Stimulated activated CD4-positive, alpha-beta T cell treated with anti-CD3 and anti-CD28 coated beads, Interleukin-12 subunit alpha, Interleukin-12 subunit beta, amount 100 ng/mL, for 24 hours (primary cell): Measurements from ENCODE around the gene KCNV2.

Experiments used
- DNase-seq, 2 experiments: peaks; one replicate each; pipeline ENCODE4 v3.0.0-alpha.2; 2020; ENCODE audit warnings: low read depth in 2 of 2

Gene KCNV2

DNA sequence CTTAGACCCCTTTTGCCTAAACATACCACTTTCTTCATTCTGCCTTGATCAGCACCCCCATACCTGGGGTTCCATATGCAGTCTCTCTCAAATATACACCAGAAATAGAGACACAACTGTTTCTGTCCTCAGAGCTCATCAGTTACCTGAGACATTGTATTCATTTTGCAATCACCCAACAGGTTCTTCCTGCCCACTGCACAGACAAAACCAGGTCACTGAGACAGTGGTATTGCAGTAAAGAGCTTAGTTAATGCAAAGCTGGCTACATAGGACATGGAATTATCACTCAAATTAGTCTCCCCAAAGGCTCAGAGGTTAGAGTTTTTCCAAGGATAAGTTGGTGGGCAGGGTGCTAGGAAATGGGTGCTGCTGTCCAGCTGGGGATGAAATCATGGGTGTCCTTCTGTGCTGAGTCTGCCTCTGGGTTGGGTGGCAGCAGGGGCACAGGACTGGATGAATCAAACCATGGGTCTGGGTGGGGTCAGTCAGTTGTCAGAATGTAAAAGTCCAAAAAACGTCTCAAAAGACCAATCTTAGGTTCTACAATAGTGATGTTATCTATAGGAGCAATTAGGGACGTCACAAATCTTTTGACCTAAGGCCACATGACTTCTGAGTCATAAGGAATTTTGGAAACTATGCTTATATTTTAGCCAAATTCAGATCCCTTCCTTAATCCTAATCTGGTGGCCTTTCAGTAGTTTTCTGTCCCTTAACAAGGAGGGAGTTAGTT lies 41.0 kb downstream of the KCNV2 start:
- no peak for DNase-seq

- DNase-seq: no peak
Measured at GRCh38 chr9:2758898-2759510, 41.7 kb downstream of the KCNV2 start.

- no peak for DNase-seq
Measured at GRCh38 chr9:2761424-2761823, 44.1 kb downstream of the KCNV2 start.

GRCh38 chr9:2764353-2764752 lies 47.0 kb downstream of the KCNV2 start:
- no peak for DNase-seq

DNA sequence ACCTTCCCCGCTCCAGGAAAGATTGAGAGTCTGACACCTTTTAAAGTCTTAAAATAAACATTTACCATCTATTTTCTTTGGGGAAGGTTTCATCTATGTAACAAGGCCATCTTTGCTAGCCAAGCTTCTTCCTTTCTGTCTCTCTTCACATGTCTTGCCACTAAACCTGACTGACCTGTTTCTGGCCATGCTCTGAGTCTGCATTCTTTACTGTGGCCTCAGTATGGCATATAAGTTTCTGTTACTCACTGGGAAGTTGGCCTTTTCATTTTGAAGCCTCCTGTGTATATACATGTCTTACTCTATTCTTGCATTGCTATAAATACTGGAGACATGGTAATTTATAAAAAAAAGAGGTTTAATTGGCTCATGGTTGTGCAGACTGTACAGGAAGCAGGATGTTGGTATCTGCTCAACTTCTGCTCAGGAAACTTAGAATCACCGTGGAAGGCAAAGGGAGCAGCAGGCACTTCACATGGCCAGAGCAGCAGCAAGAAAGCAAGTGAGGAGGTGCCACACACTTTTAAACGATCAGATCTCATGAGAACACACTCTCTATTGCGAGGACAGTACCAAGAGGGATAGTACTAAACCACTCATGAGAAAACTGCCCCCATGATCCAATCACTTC lies 48.1 kb downstream of the KCNV2 start:
- no peak for DNase-seq

DNA sequence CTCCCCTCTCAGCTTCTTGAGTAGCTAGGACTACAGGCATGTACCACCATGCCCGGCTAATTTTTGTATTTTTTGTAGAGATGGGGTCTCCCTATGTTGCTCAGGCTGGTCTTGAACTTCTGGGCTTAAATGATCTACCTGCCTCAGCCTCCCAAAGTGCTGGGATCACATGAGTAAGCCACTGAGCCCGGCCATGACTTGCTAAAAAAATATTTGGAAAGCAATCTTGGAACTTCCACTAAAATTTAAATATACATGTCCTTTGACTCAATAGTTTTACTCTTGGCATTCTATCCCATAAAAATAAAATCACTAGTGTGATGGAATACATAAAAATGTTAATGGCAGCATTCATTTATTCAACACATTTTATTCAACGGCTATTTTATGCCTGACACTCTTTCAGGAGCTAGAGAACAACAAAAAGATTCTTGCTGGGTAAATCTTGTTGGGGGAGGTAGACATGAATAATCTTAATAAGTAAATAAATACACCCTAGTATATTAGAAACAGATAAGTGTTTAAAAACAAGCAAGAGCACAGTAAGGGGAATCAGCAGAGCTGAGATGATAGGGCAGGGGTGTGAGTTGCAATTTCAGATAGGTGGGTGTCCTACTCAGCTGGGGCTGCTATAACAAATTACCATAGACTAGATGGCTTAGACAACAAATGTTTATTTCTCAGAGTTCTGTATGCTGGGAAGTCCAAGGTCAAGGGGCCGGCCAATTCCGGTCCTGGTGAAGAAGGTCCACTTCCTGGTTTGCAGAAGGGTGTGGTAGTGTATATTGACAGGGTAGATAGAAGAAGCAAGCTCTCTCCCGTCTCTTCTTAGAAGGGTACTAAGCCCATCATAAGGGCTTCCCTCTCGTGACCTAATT lies 50.7 kb downstream of the KCNV2 start:
- DNase-seq: no peak

DNA sequence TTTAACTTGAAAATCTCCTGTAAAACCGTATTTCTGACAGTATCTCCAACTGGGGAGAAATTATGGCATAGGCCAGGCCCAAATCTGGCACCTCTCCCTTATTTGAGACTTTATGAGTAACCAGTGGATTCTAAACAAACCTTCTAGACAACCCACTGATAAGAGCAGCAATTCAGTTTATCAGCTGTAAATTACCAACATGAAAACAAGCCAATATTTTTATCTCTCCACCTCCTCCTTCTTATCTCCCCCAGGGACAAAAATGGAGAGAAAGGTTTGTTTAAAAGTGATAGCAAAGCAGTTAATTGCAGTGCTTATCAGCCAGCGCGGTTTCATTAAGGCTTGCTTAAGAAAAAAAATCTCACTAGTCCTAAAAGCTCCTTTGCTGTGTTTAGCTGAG lies 53.8 kb downstream of the KCNV2 start:
- no peak for DNase-seq

DNA sequence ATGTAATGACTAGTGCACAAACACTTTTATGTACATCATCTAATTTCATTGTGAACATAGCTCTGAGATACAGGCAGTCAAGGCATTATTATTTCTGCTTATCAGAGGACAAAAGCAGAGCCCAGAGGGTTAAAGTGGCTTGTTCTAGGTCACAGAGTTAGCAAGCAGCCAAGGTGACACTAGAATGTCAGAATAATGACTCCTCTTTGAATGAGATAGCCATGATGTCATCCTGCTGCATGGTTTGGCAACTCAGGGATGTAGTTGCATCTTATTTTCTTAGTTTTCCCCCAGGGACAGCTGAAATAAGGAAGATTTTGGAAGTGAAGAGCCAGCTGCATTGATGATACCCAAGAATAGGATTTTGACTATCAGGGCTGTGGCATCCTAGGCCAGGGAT lies 54.4 kb downstream of the KCNV2 start:
- no peak for DNase-seq

DNA sequence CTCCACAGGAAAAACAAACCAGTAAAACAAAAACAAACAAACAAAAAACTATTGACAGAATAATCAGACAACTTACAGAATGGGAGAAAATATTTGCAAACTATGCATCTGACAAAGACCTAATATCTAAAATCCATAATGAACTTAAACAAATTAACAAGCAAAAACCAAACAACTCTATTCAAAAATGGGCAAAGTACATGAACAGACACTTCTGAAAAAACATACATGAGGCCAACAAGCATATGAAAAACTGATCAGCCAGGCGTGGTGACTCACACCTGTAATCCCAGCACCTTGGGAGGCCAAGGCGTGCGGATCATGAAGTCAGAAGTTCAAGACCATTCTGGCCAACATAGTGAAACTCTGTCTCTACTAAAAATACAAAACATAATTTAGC lies 60.1 kb downstream of the KCNV2 start:
- no peak for DNase-seq

- DNase-seq: no peak
Measured at GRCh38 chr9:2778816-2779215, 61.5 kb downstream of the KCNV2 start.
